Ascending aorta (tissue), 2 donors: ENCODE data around the gene IGLL5. TPM values are rescaled to one million over a fixed set of nuclear protein-coding genes. Genes with fewer than 3 reads are reported as not detected.
"Not testable (repeated sequence)": the region's sequence is repeated elsewhere in the genome, so short reads cannot be mapped to it uniquely, and the experiment has no call there.

Experiments used
- DNase-seq, 2 donors: peaks; one replicate each; pipeline ENCODE4 v3.0.0-alpha.2; 2019; ENCODE audit warnings: low spot score in 2 of 2
- H3K27ac ChIP-seq, 2 donors: fragments of 200-600 bp; sonication (generic); one replicate each; pipeline ENCODE4 v1.5.1; 2016 to 2017; ENCODE audit warnings: mild to moderate bottlenecking in 1 of 2
- H3K27me3 ChIP-seq: fragments of 200-600 bp; sonication (generic); one replicate; pipeline ENCODE4 v1.5.1; 2017
- H3K36me3 ChIP-seq, 2 donors: fragments of 200-600 bp; sonication (generic); one replicate each; pipeline ENCODE4 v1.5.1; 2016
- H3K4me1 ChIP-seq, 2 donors: fragments of 200-600 bp; sonication (generic); one replicate each; pipeline ENCODE4 v1.5.1; 2016 to 2017; ENCODE audit warnings: mild to moderate bottlenecking in 1 of 2
- H3K4me3 ChIP-seq, 2 donors: fragments of 200-600 bp; sonication (generic); one replicate each; pipeline ENCODE4 v1.5.1; 2016 to 2017; ENCODE audit warnings: mild to moderate bottlenecking in 1 of 2
- H3K9me3 ChIP-seq, 2 donors: fragments of 200-600 bp; sonication (generic); one replicate each; pipeline ENCODE4 v1.5.1; 2016
- intact Hi-C: fragments of 100-400 bp; cut with DNase I; formaldehyde crosslinking; loops from one replicate; pipeline ENCODE4 v1.15.1; 2023
- total RNA-seq: library from RNA; depleted of rRNA; stranded (reverse); fragments of >200 nt; gene quantifications from one replicate; pipeline ENCODE4 v1.1.0, GENCODE V29; 2016
- TF ChIP-seq, protein P1 (sequence below), 3 experiments: fragments of 200-600 bp in 2 of 3; fragments of 450-650 bp in 1 of 3; sonication (generic) in 2 of 3; IDR thresholded peaks; one replicate each; pipeline ENCODE4 v1.5.1; 2016 to 2019; ENCODE audit warnings: antibody characterized with exemption in 3 of 3, mild to moderate bottlenecking in 1 of 3, moderate library complexity in 1 of 3

Gene IGLL5
- total RNA-seq, 1 donor from 2014 or later: 2.3 TPM

- DNase-seq: no peak
- intact Hi-C loops: no loop called here
- Histone ChIP-seq H3K27ac (no peak overlapping the region), H3K9me3 (no peaks in the 10 kb centered on the region), H3K4me3 (no peak overlapping the region), H3K4me1 (no peaks in the 10 kb centered on the region), H3K27me3 (no peaks in the 10 kb centered on the region), H3K36me3 (no peaks in the 10 kb centered on the region)
- TF ChIP-seq, protein P1, sequence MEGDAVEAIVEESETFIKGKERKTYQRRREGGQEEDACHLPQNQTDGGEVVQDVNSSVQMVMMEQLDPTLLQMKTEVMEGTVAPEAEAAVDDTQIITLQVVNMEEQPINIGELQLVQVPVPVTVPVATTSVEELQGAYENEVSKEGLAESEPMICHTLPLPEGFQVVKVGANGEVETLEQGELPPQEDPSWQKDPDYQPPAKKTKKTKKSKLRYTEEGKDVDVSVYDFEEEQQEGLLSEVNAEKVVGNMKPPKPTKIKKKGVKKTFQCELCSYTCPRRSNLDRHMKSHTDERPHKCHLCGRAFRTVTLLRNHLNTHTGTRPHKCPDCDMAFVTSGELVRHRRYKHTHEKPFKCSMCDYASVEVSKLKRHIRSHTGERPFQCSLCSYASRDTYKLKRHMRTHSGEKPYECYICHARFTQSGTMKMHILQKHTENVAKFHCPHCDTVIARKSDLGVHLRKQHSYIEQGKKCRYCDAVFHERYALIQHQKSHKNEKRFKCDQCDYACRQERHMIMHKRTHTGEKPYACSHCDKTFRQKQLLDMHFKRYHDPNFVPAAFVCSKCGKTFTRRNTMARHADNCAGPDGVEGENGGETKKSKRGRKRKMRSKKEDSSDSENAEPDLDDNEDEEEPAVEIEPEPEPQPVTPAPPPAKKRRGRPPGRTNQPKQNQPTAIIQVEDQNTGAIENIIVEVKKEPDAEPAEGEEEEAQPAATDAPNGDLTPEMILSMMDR (IDR thresholded peaks at IDR 0.05): no peak
These were observed 14.1 kb downstream of the IGLL5 start for GRCh38 chr22:22901578-22902218.

DNA sequence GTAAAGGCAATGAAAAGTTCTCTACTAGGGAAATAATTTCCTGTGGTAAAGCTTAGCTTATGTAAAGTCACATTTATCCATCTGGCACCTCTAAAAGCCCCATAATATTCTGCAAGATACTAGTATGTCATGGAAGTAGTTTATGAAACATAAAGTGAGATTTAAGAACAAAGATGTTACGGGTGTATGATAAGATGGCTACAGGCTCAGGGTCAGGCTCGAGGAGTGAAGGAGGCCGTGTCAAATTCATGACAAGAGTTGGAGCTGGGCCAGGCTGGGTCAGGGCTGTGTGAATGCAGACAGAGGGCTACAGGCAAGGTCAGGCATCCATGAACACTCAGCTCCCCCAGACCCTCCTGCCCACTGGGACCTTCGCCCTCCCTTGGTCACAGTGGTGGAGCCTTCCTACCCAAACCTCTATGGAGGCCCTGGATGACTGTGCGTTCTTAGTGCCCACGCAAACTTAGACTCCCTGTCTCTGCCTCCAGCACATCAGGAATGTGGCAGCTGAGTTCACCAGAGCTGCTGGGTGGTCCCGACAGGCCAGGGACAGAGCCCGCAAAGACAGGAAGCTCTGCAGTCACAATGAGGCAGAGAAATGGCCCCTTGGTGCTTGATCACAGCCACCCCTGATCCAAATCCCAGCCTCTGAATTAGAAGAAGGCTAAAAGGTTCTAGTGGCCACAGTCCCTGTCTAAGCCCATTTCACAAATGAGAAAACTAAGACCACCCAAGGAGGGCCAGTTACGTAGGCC is 14.8 kb downstream of the IGLL5 start:
- DNase-seq: no peak

DNA sequence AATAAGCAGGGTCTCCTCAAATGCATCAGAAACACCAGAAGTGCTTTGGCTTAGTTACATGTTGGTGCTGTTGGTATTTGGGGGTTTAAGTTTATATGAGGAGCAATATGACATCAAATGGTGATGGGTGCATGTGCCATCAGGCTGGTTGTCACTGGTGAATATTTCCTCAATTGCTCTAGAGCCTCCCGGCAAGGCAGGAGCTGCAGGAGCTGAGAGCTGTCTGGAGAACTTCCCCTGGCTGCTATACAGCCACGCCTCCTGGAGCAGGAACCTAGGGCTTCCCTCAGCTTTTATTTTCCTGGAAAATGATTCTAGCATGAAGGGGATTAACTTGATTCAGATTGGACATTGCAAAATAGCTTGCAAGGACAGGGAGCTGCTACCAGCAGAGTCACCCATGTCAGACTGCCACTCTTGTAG is 15.8 kb downstream of the IGLL5 start:
- intact Hi-C loops: no loop called here
- no peak for DNase-seq
- no peaks in the 10 kb centered on the region for H3K4me1 ChIP-seq
- TF ChIP-seq, protein P1 (IDR thresholded peaks at IDR 0.05): no peak
- H3K36me3 ChIP-seq: no peaks in the 10 kb centered on the region
- H3K27me3 ChIP-seq: no peaks in the 10 kb centered on the region
- H3K27ac ChIP-seq: no peak overlapping the region
- H3K4me3 ChIP-seq: no peak overlapping the region
- no peaks in the 10 kb centered on the region for H3K9me3 ChIP-seq

More for the DNA sequence above, 14.8 kb downstream of the IGLL5 start:
- no peak overlapping the region for H3K27ac ChIP-seq
- no peak overlapping the region for H3K4me3 ChIP-seq
- no peaks in the 10 kb centered on the region for H3K36me3 ChIP-seq
- intact Hi-C loops: no loop called here
- H3K4me1 ChIP-seq: no peaks in the 10 kb centered on the region
- H3K27me3 ChIP-seq: no peaks in the 10 kb centered on the region
- no peaks in the 10 kb centered on the region for H3K9me3 ChIP-seq
- TF ChIP-seq, protein P1 (IDR thresholded peaks at IDR 0.05): no peak

DNA sequence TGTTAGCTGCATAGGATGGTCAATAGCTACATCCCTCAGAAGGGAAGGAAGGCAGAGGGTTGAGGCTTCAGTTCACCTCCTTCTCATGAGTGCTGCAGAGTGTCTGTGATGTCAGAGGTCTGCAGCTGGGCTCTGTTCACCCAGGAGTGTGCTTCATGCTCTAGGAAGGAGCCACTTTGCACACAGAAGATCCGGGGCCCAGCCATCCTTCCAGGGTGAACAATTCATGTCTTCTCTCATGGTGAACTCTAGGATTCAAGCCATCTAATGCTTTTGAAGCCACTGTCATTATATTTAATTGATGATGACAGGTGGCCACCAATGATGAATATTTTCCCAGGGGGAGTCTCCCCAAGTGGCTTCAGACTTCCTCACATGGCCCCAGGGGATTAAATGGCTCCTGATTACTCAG is 16.2 kb downstream of the IGLL5 start:
- H3K9me3 ChIP-seq, H3K27ac ChIP-seq, DNase-seq, H3K4me3 ChIP-seq, H3K4me1 ChIP-seq, H3K27me3 ChIP-seq, intact Hi-C loops, H3K36me3 ChIP-seq: not testable (repeated sequence)

GRCh38 chr22:22904736-22905135 is 17.1 kb downstream of the IGLL5 start:
- H3K36me3 ChIP-seq, H3K27me3 ChIP-seq, H3K27ac ChIP-seq, H3K4me3 ChIP-seq, DNase-seq, H3K4me1 ChIP-seq, intact Hi-C loops, H3K9me3 ChIP-seq: not testable (repeated sequence)

GRCh38 chr22:22906391-22906790 is 18.8 kb downstream of the IGLL5 start:
- intact Hi-C loops, H3K4me3 ChIP-seq, H3K27ac ChIP-seq, DNase-seq, H3K36me3 ChIP-seq, H3K4me1 ChIP-seq, H3K27me3 ChIP-seq, H3K9me3 ChIP-seq: not testable (repeated sequence)

GRCh38 chr22:22906907-22907550 is 19.4 kb downstream of the IGLL5 start:
- H3K27me3 ChIP-seq: no peaks in the 10 kb centered on the region
- DNase-seq: no peak
- H3K27ac ChIP-seq: no peak overlapping the region
- no peak overlapping the region for H3K4me3 ChIP-seq
- H3K9me3 ChIP-seq: no peaks in the 10 kb centered on the region
- no peaks in the 10 kb centered on the region for H3K36me3 ChIP-seq
- H3K4me1 ChIP-seq: no peaks in the 10 kb centered on the region
- intact Hi-C loops: no loop called here
- TF ChIP-seq, protein P1 (IDR thresholded peaks at IDR 0.05): no peak
